Fibroblast of skin of scalp (primary cell): ENCODE measurements around the gene E2F4.

Source experiments
- DNase-seq: peaks from one replicate; pipeline ENCODE4 v3.0.0-alpha.2; 2013

E2F4 gene

GRCh38 chr16:67192781-67193361, 916 bp downstream of the E2F4 start:
- no peak for DNase-seq

- no peak for DNase-seq
Measured at GRCh38 chr16:67193536-67193935, 1.6 kb downstream of the E2F4 start.

- no peak for DNase-seq
Measured at GRCh38 chr16:67194260-67194659, 2.3 kb downstream of the E2F4 start.

- DNase-seq, result no peak
Measured at GRCh38 chr16:67195676-67196075, 3.7 kb downstream of the E2F4 start.

GRCh38 chr16:67196881-67197280, 4.9 kb downstream of the E2F4 start:
- DNase-seq, result no peak

GRCh38 chr16:67197704-67198103, 5.7 kb downstream of the E2F4 start:
- DNase-seq, result no peak

GRCh38 chr16:67198238-67198734, 6.3 kb downstream of the E2F4 start:
- peak; percentile 55 for DNase-seq

- DNase-seq, result no peak
Measured at GRCh38 chr16:67199011-67199807, 7.3 kb downstream of the E2F4 start, which contains the start of gene ELMO3. Gene ELMO3, plus strand, starts transcription at chr16:67199131. Its CDS starts 196 bp downstream, at chr16:67199327.

GRCh38 chr16:67199808-67200198, 7.8 kb downstream of the E2F4 start:
- no peak for DNase-seq

- DNase-seq, result no peak
Measured at GRCh38 chr16:67200491-67200890, 8.5 kb downstream of the E2F4 start.

GRCh38 chr16:67201411-67202345, 9.7 kb downstream of the E2F4 start:
- no peak for DNase-seq

- DNase-seq, result no peak
Measured at GRCh38 chr16:67202426-67202825, 10.5 kb downstream of the E2F4 start.

- DNase-seq, result no peak
Measured at GRCh38 chr16:67202956-67203493, 11.1 kb downstream of the E2F4 start.

GRCh38 chr16:67204076-67204475, 12.1 kb downstream of the E2F4 start:
- no peak for DNase-seq

GRCh38 chr16:67206129-67206837, 14.3 kb downstream of the E2F4 start:
- no peak for DNase-seq

GRCh38 chr16:67206838-67207248, 14.9 kb downstream of the E2F4 start:
- DNase-seq, result no peak

- peak; percentile 34 for DNase-seq
Measured at GRCh38 chr16:67207249-67208091, 15.5 kb downstream of the E2F4 start.

- DNase-seq, result no peak
Measured at GRCh38 chr16:67208154-67208896, 16.4 kb downstream of the E2F4 start.

- DNase-seq, result no peak
Measured at GRCh38 chr16:67209565-67209964, 17.6 kb downstream of the E2F4 start.
